OCI-LY7 (cell line): ENCODE data around the gene TECPR2. TPM values are rescaled to one million over a fixed set of nuclear protein-coding genes. Genes with fewer than 3 reads are reported as not detected.

Source experiments
- BruUV-seq: library from RNA; stranded (reverse); fragments of 400-500 nt; replicated peaks from 2 replicates; lab custom pipeline; 2021; lab: Mats Ljungman, UMichigan
- CTCF ChIA-PET: fragments of 300-600 bp; sonication (Branson Sonifier 250); formaldehyde crosslinking; loops from one replicate; lab custom pipeline; 2022; ENCODE audit warnings: antibody characterized with exemption; ENCODE audit not compliant: unreplicated experiment; lab: Charles Lee
- POLR2A ChIA-PET: fragments of 300-600 bp; sonication (Branson Sonifier 250); formaldehyde crosslinking; loops from one replicate; lab custom pipeline; 2022; ENCODE audit warnings: antibody characterized with exemption; lab: Charles Lee
- DNase-seq: peaks from one replicate; pipeline ENCODE4 v3.0.0-alpha.2; 2015; ENCODE audit warnings: low spot score
- H2AFZ ChIP-seq: fragments of 200-600 bp; sonication (generic), shearing (Covaris generic); 2 replicates; pipeline ENCODE4 v1.6.1; 2014; ENCODE audit warnings: mild to moderate bottlenecking, antibody characterized with exemption, low read length, moderate library complexity
- H3K27ac ChIP-seq: fragments of 200-600 bp; sonication (generic); 2 replicates; pipeline ENCODE4 v1.5.1; 2014; ENCODE audit warnings: mixed run types, low read depth, mild to moderate bottlenecking, moderate library complexity, low read length, inconsistent platforms; ENCODE audit not compliant: poor library complexity, severe bottlenecking
- H3K36me3 ChIP-seq: fragments of 200-600 bp; sonication (generic); 2 replicates; pipeline ENCODE4 v1.6.1; 2014; ENCODE audit warnings: mild to moderate bottlenecking, antibody characterized with exemption, low read length, moderate library complexity, mixed read lengths; ENCODE audit not compliant: insufficient read depth
- H3K4me1 ChIP-seq: fragments of 200-600 bp; sonication (generic); 2 replicates; pipeline ENCODE4 v1.5.1; 2014; ENCODE audit warnings: mild to moderate bottlenecking, low read length; ENCODE audit not compliant: insufficient read depth, poor library complexity, severe bottlenecking
- H3K4me2 ChIP-seq: fragments of 200-600 bp; sonication (generic); 2 replicates; pipeline ENCODE4 v1.6.1; 2014; ENCODE audit warnings: mild to moderate bottlenecking, low read length
- H3K4me3 ChIP-seq: fragments of 200-600 bp; sonication (generic); 2 replicates; pipeline ENCODE4 v1.5.1; 2014; ENCODE audit warnings: mild to moderate bottlenecking, low read depth, low read length; ENCODE audit not compliant: poor library complexity, severe bottlenecking
- H3K79me2 ChIP-seq: fragments of 200-600 bp; sonication (generic); 2 replicates; pipeline ENCODE4 v1.6.1; 2016; ENCODE audit warnings: low read depth, mild to moderate bottlenecking, low read length, moderate library complexity, mixed read lengths; ENCODE audit not compliant: insufficient read depth
- H3K9me2 ChIP-seq: fragments of 200-600 bp; sonication (generic); 2 replicates; pipeline ENCODE4 v1.6.1; 2016; ENCODE audit warnings: mild to moderate bottlenecking, low read length, mixed read lengths; ENCODE audit not compliant: insufficient read depth
- H3K9me3 ChIP-seq: fragments of 200-600 bp; sonication (generic); 2 replicates; pipeline ENCODE4 v1.6.1; 2014; ENCODE audit warnings: mild to moderate bottlenecking, mixed run types, low read length, mixed read lengths
- H4K20me1 ChIP-seq: fragments of 200-600 bp; sonication (generic); 2 replicates; pipeline ENCODE4 v1.6.1; 2014; ENCODE audit warnings: mild to moderate bottlenecking, antibody characterized with exemption, low read length, moderate library complexity, mixed read lengths; ENCODE audit not compliant: insufficient read depth
- EZH2phosphoT487 ChIP-seq: fragments of 200-600 bp; sonication (generic); IDR thresholded peaks from 2 replicates; pipeline ENCODE4 v1.6.1; 2018; ENCODE audit warnings: low read depth, borderline replicate concordance, mild to moderate bottlenecking, mixed run types, antibody characterized with exemption, low read length, moderate library complexity, mixed read lengths
- intact Hi-C: fragments of 100-400 bp; cut with micrococcal nuclease; formaldehyde crosslinking; loops from one replicate; pipeline ENCODE4 v1.10.0; 2022; ENCODE audit not compliant: unreplicated experiment
- total RNA-seq, 2 experiments: library from RNA; depleted of rRNA in 1 of 2; stranded (reverse); fragments of >200 nt in 1 of 2; shearing (Covaris generic) in 1 of 2; gene quantifications; 2 replicates each; pipeline ENCODE4 v1.2.3, GENCODE V29; 2014 to 2022
- TF ChIP-seq, protein P1 (sequence below): fragments of 200-600 bp; sonication (generic); conservative IDR thresholded peaks from 2 replicates; pipeline ENCODE4 v1.5.1; 2014; ENCODE audit warnings: mild to moderate bottlenecking, antibody characterized with exemption, low read length, moderate library complexity, mixed read lengths

The TECPR2 gene
- total RNA-seq, 2 experiments from 2014 or later, result 5.3 to 12.7 TPM

DNA sequence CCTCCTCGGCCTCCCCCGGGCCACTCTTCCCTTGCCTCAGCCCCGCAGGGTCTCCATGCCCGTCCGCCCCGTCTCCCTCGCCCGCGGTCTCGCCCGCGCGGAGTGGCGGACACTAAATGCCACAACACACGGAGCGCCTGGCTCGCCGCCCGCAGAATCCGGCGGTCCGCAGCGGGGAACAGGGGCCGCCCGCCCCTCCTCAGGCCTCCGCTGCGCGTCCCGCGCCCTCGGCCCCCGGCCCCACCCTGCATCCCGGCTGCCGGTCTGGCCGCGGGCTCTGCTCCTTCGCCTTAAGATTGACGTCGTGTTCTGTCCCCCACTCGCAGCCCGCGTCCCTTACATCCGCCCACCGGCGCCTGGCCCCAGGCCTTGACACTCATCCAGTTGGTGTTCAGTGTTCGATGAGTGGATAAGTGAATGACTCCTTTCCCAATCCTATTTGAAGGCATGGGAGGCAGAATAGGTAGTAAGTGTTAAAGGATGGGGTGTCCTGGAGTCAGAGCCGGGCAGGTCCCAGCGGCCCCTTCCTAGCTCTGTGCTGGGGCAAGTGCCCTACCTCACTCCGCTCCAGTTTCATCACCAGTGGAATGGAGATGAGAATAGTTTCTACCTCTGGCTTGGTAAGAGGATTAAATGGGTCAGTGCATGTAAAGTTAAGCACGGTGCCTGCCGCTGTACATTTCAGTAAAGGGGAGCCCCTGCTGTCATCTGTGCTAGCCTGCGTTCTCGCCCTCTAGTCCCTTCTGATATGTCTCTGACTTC lies 622 bp downstream of the TECPR2 start:
- Histone ChIP-seq H4K20me1 (no peaks in the 10 kb centered on the region), H3K4me2 (peak overlapping the region; percentile 97), H3K4me3 (peak overlapping the region; percentile 98), H3K79me2 (peaks cover 6% of the 10 kb centered on the region; the same call in 1 of the 2 replicates), H3K27ac (no peak overlapping the region), H3K4me1 (peaks cover 28% of the 10 kb centered on the region), H3K36me3 (peaks cover 4% of the 10 kb centered on the region; the same call in 1 of the 2 replicates), H2AFZ (peak overlapping the region; percentile 95), H3K9me2 (no peaks in the 10 kb centered on the region), H3K9me3 (no peaks in the 10 kb centered on the region)
- TF ChIP-seq, protein P1, sequence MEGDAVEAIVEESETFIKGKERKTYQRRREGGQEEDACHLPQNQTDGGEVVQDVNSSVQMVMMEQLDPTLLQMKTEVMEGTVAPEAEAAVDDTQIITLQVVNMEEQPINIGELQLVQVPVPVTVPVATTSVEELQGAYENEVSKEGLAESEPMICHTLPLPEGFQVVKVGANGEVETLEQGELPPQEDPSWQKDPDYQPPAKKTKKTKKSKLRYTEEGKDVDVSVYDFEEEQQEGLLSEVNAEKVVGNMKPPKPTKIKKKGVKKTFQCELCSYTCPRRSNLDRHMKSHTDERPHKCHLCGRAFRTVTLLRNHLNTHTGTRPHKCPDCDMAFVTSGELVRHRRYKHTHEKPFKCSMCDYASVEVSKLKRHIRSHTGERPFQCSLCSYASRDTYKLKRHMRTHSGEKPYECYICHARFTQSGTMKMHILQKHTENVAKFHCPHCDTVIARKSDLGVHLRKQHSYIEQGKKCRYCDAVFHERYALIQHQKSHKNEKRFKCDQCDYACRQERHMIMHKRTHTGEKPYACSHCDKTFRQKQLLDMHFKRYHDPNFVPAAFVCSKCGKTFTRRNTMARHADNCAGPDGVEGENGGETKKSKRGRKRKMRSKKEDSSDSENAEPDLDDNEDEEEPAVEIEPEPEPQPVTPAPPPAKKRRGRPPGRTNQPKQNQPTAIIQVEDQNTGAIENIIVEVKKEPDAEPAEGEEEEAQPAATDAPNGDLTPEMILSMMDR, result no peak
- no peak for TF ChIP-seq EZH2phosphoT487
- intact Hi-C loops, result loop anchor here (2.0 to 10.0 kb wide), 2 partner anchors 45 to 151 kb away; partner anchors contain the start of gene ZNF839
- BruUV-seq, result no TSS peak
- DNase-seq, result peak; percentile 29
- ChIA-PET POLR2A (interaction anchor here (1.1 to 2.0 kb wide), 2 partner anchors 7 to 251 kb away, joined by 3 to 7 read pairs; no protein-coding TSS in a partner anchor), CTCF (no interaction called here)

DNA sequence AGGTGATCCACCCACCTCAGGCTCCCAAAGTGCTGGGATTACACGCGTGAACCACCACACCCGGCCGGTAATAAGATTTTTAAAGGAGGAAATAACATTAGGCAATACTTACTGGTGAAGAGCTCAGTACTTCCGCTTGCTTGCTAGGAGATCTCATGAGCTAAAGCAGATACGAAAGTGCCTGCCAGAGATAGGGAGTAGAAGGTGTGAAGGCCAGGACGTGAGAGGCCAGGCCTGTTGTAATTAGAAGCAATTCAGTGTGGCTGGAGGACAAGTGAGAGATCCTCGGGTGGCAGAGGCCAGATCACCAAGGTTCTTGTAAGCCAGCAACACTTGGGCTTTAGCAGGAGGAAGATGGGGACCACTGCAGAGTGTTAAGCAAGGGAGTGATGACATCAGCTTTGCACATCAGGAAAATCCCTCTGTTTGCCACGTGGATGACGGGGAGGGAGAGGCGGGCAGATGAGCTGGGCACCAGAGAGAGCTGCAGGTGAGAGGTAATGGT lies 7.6 kb downstream of the TECPR2 start:
- POLR2A ChIA-PET, result interaction anchor here (0.6 to 2.1 kb wide), 7 partner anchors 8 to 1027 kb away, joined by 3 to 7 read pairs (median 3); partner anchors contain the start of genes CINP and TECPR2

More for the DNA sequence above, 7.6 kb downstream of the TECPR2 start:
- no peaks in the 10 kb centered on the region for H3K9me3 ChIP-seq
- TF ChIP-seq EZH2phosphoT487, result no peak
- TF ChIP-seq, protein P1, result no peak
- H3K9me2 ChIP-seq, result no peaks in the 10 kb centered on the region
- H2AFZ ChIP-seq, result peak overlapping the region; percentile 28; the same call in 1 of the 2 replicates
- CTCF ChIA-PET, result interaction anchor here (0.8 kb wide), 1 partner anchor 49 kb away, joined by 3 read pairs; no protein-coding TSS in a partner anchor
- no TSS peak for BruUV-seq
- H3K4me1 ChIP-seq, result peaks cover 38% of the 10 kb centered on the region
- peak; percentile 69 for DNase-seq
- H3K4me3 ChIP-seq, result no peak overlapping the region
- intact Hi-C loops, result no loop called here
- no peaks in the 10 kb centered on the region for H4K20me1 ChIP-seq
- H3K36me3 ChIP-seq, result no peaks in the 10 kb centered on the region
- H3K27ac ChIP-seq, result peak overlapping the region; percentile 31
- H3K4me2 ChIP-seq, result peak overlapping the region; percentile 39
- H3K79me2 ChIP-seq, result no peaks in the 10 kb centered on the region
